ENCODE measurements around the gene ACOT7. TPM values are rescaled to one million over a fixed set of nuclear protein-coding genes. Genes with fewer than 3 reads are reported as not detected.

ACOT7 gene
- total RNA-seq, 4 donors from 2014 or later = 21.1 to 27.7 (median 24.6) TPM

GRCh38 chr1:6336776-6337622 lies 56.6 kb downstream of the ACOT7 start:
- WGBS, 2 donors = 88 to 93% methylated on average over 18 to 21 of the region's 22 CpGs

GRCh38 chr1:6334261-6334993 lies 59.1 kb downstream of the ACOT7 start:
- TF ChIP-seq POLR2A (IDR thresholded peaks at IDR 0.05) = no peak
- no peak for TF ChIP-seq CTCF (IDR thresholded peaks at IDR 0.05)
- no peak overlapping the region for H3K4me3 ChIP-seq (ENCODE audit: low read depth, poor library complexity, severe bottlenecking)
- DNase-seq (ENCODE audit: low spot score in 2 of 2) = no peak
- intact Hi-C loops (cut with DNase I; ENCODE audit: low total_unique reads) = no loop called here
- 66 to 73% methylated on average over 14 of the region's 14 CpGs for WGBS, 2 donors

More at GRCh38 chr1:6336776-6337622, 56.6 kb downstream of the ACOT7 start:
- TF ChIP-seq CTCF (IDR thresholded peaks at IDR 0.05) = no peak
- no peak for TF ChIP-seq POLR2A (IDR thresholded peaks at IDR 0.05)
- no peak for DNase-seq (ENCODE audit: low spot score in 2 of 2)
- intact Hi-C loops (cut with DNase I; ENCODE audit: low total_unique reads) = no loop called here
- H3K4me3 ChIP-seq (ENCODE audit: low read depth, poor library complexity, severe bottlenecking) = no peak overlapping the region

- no peak for TF ChIP-seq POLR2A (IDR thresholded peaks at IDR 0.05)
- no peak for TF ChIP-seq CTCF (IDR thresholded peaks at IDR 0.05)
- WGBS, 2 donors = 93% methylated on average over 10 of the region's 10 CpGs
- no peak overlapping the region for H3K4me3 ChIP-seq (ENCODE audit: low read depth, poor library complexity, severe bottlenecking)
- DNase-seq (ENCODE audit: low spot score in 2 of 2) = no peak
- intact Hi-C loops (cut with DNase I; ENCODE audit: low total_unique reads) = no loop called here
These were observed 60.7 kb downstream of the ACOT7 start for GRCh38 chr1:6332821-6333220.

- no peak overlapping the region for H3K4me3 ChIP-seq (ENCODE audit: low read depth, poor library complexity, severe bottlenecking)
- intact Hi-C loops (cut with DNase I; ENCODE audit: low total_unique reads) = no loop called here
- DNase-seq (ENCODE audit: low spot score in 2 of 2) = no peak
- 69 to 78% methylated on average over 17 to 18 of the region's 18 CpGs for WGBS, 2 donors
- TF ChIP-seq POLR2A (IDR thresholded peaks at IDR 0.05) (no peak), CTCF (IDR thresholded peaks at IDR 0.05) (no peak)
These were observed 61.9 kb downstream of the ACOT7 start for GRCh38 chr1:6331543-6332273.

GRCh38 chr1:6330410-6330911 lies 63.1 kb downstream of the ACOT7 start:
- intact Hi-C loops (cut with DNase I; ENCODE audit: low total_unique reads) = no loop called here
- no peak for DNase-seq (ENCODE audit: low spot score in 2 of 2)
- no peak overlapping the region for H3K4me3 ChIP-seq (ENCODE audit: low read depth, poor library complexity, severe bottlenecking)
- TF ChIP-seq POLR2A (IDR thresholded peaks at IDR 0.05) (no peak), CTCF (IDR thresholded peaks at IDR 0.05) (no peak)
- WGBS, 2 donors = 23 to 29% methylated on average over 16 of the region's 16 CpGs

Measured in lower leg skin (tissue), 4 donors.